ENCODE measurements around the gene FAM180B. TPM values are rescaled to one million over a fixed set of nuclear protein-coding genes. Genes with fewer than 3 reads are reported as not detected.

FAM180B gene
- total RNA-seq, 2 donors from 2014 or later: 0.20 TPM; not detected in 1

DNA sequence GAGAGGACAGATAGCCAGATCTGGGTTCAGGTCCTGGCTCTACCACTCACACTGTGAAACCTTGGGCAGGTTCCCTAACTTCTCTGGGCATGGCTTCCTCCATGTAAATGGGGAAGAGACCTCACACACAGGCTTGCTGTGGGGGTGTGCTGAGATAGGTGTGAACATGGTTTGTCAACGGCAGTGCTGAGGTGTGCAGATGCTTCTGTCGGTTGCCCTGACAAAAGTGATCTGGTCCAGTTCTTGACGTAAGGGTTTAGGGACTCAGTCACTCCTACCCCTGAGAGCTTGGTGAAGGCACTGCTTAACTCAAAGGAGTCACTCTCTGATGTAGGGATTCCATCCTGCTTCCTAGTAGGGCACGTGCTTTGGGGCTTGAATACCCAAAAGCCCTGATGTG lies 5.8 kb downstream of the FAM180B start:
- no peaks in the 10 kb centered on the region for H3K9me3 ChIP-seq (ENCODE audit: control insufficient read depth, low read length)
- H3K27me3 Mint-ChIP-seq (ENCODE audit: insufficient read depth): peaks cover 47% of the 10 kb centered on the region
- DNase-seq: no peak
- no peak overlapping the region for H3K9ac ChIP-seq (ENCODE audit: extremely low read depth, low read length, poor library complexity, severe bottlenecking)
- no peaks in the 10 kb centered on the region for H3K36me3 ChIP-seq (ENCODE audit: control insufficient read depth, insufficient read depth, low read length)
- no peak overlapping the region for H3K27ac ChIP-seq (ENCODE audit: low read depth, low read length)
- H3K27me3 ChIP-seq (ENCODE audit: control insufficient read depth, insufficient read depth, low read length, poor library complexity, severe bottlenecking): peaks cover 30% of the 10 kb centered on the region
- H3K4me3 Mint-ChIP-seq: no peak overlapping the region
- no peak overlapping the region for H3K27ac Mint-ChIP-seq
- peaks cover 7% of the 10 kb centered on the region for H3K4me1 Mint-ChIP-seq
- no peak overlapping the region for H3K4me3 ChIP-seq (ENCODE audit: low read length)
- 80 to 85% methylated on average over 3 to 4 of the region's 4 CpGs for WGBS, 2 experiments (ENCODE audit: insufficient coverage in 1 of 2, insufficient read length in 1 of 2)
- TF ChIP-seq, protein P1, sequence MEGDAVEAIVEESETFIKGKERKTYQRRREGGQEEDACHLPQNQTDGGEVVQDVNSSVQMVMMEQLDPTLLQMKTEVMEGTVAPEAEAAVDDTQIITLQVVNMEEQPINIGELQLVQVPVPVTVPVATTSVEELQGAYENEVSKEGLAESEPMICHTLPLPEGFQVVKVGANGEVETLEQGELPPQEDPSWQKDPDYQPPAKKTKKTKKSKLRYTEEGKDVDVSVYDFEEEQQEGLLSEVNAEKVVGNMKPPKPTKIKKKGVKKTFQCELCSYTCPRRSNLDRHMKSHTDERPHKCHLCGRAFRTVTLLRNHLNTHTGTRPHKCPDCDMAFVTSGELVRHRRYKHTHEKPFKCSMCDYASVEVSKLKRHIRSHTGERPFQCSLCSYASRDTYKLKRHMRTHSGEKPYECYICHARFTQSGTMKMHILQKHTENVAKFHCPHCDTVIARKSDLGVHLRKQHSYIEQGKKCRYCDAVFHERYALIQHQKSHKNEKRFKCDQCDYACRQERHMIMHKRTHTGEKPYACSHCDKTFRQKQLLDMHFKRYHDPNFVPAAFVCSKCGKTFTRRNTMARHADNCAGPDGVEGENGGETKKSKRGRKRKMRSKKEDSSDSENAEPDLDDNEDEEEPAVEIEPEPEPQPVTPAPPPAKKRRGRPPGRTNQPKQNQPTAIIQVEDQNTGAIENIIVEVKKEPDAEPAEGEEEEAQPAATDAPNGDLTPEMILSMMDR (conservative IDR thresholded peaks at IDR 0.05): no peak
- H3K36me3 Mint-ChIP-seq (ENCODE audit: low read depth): no peaks in the 10 kb centered on the region
- H3K9me3 Mint-ChIP-seq: peaks cover 2% of the 10 kb centered on the region
- H3K4me1 ChIP-seq (ENCODE audit: control insufficient read depth, insufficient read depth, low read length): no peaks in the 10 kb centered on the region

DNA sequence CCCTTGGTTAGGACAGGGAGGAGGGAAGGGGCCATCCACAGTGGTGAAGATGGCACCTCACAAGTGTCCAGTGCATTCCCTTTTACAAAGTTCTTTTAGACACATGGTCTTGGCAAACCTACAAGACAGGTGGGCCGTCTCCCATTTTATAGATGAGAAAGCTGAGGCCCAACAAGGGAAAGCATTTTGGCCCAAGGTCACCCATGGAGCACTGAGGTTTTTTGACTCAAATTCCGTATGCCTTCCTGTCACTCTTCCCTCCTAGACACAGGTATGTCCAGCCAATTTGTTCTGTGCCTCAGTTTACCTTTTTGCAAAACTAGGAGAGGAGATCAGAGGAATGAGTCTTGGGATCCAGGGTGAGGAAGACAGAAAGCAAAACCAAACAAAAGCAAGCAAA lies 6.5 kb downstream of the FAM180B start:
- 82 to 100% methylated on average over 1 to 2 of the region's 2 CpGs for WGBS, 2 experiments (ENCODE audit: insufficient coverage in 1 of 2, insufficient read length in 1 of 2)
- Histone ChIP-seq H3K36me3 (ENCODE audit: control insufficient read depth, insufficient read depth, low read length) (no peaks in the 10 kb centered on the region), H3K27ac (ENCODE audit: low read depth, low read length) (no peak overlapping the region), H3K9me3 (ENCODE audit: control insufficient read depth, low read length) (no peaks in the 10 kb centered on the region), H3K4me3 (ENCODE audit: low read length) (peak overlapping the region; percentile 82), H3K9ac (ENCODE audit: extremely low read depth, low read length, poor library complexity, severe bottlenecking) (no peak overlapping the region), H3K27me3 (ENCODE audit: control insufficient read depth, insufficient read depth, low read length, poor library complexity, severe bottlenecking) (peaks cover 30% of the 10 kb centered on the region), H3K4me1 (ENCODE audit: control insufficient read depth, insufficient read depth, low read length) (no peaks in the 10 kb centered on the region)
- Mint-ChIP-seq H3K27ac (no peak overlapping the region), H3K27me3 (ENCODE audit: insufficient read depth) (peaks cover 47% of the 10 kb centered on the region), H3K36me3 (ENCODE audit: low read depth) (no peaks in the 10 kb centered on the region), H3K4me1 (peaks cover 7% of the 10 kb centered on the region), H3K9me3 (peaks cover 2% of the 10 kb centered on the region), H3K4me3 (peak overlapping the region; percentile 64)
- TF ChIP-seq, protein P1 (conservative IDR thresholded peaks at IDR 0.05): no peak
- DNase-seq: no peak

DNA sequence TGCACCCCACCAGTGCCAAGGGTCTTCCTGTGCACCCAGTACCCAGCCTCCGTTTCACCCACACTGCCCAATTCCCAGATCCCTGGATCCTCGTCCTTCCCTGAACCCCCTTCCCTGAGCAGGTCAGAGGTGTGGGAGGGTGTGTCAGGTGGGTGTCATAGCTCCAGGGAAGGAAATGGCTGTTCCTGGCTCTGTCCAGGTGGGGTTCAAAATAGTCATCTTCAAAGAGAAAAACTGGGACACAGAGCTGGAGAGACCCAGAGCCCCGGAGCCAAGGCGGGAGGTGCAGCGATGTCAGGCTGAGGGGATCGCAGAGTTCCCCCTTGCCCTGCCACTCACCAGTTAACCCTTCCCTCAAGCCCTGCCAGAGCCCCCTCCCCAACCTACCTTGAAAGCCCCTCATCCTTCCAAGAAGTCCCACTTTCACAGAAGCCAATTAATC lies 7.0 kb downstream of the FAM180B start:
- no peak for DNase-seq
- peaks cover 7% of the 10 kb centered on the region for H3K4me1 Mint-ChIP-seq
- Histone ChIP-seq H3K4me3 (ENCODE audit: low read length) (peak overlapping the region; percentile 82), H3K4me1 (ENCODE audit: control insufficient read depth, insufficient read depth, low read length) (peaks cover 3% of the 10 kb centered on the region), H3K36me3 (ENCODE audit: control insufficient read depth, insufficient read depth, low read length) (no peaks in the 10 kb centered on the region), H3K27ac (ENCODE audit: low read depth, low read length) (no peak overlapping the region), H3K27me3 (ENCODE audit: control insufficient read depth, insufficient read depth, low read length, poor library complexity, severe bottlenecking) (peaks cover 30% of the 10 kb centered on the region), H3K9me3 (ENCODE audit: control insufficient read depth, low read length) (no peaks in the 10 kb centered on the region), H3K9ac (ENCODE audit: extremely low read depth, low read length, poor library complexity, severe bottlenecking) (peak overlapping the region; percentile 35)
- 10% methylated on average over 6 of the region's 6 CpGs; no CpG with 5 or more reads in 1 of the 2 experiments for WGBS, 2 experiments (ENCODE audit: insufficient coverage in 1 of 2, insufficient read length in 1 of 2)
- H3K4me3 Mint-ChIP-seq: peak overlapping the region; percentile 64
- H3K36me3 Mint-ChIP-seq (ENCODE audit: low read depth): no peaks in the 10 kb centered on the region
- H3K9me3 Mint-ChIP-seq: peaks cover 2% of the 10 kb centered on the region
- no peak overlapping the region for H3K27ac Mint-ChIP-seq
- peaks cover 47% of the 10 kb centered on the region for H3K27me3 Mint-ChIP-seq (ENCODE audit: insufficient read depth)
- TF ChIP-seq, protein P1 (conservative IDR thresholded peaks at IDR 0.05): no peak

Measured in endodermal cell (in vitro differentiated cells).